NCI-H1694 (cell line): ENCODE results near the gene GYS2.
A peak's percentile ranks its signal among the peaks of the same experiment; 100 is the strongest.

ENCODE experiments used
- DNase-seq: peaks from one replicate; lab custom pipeline; 2025; lab: John Stamatoyannopoulos, UW

The GYS2 gene

DNA sequence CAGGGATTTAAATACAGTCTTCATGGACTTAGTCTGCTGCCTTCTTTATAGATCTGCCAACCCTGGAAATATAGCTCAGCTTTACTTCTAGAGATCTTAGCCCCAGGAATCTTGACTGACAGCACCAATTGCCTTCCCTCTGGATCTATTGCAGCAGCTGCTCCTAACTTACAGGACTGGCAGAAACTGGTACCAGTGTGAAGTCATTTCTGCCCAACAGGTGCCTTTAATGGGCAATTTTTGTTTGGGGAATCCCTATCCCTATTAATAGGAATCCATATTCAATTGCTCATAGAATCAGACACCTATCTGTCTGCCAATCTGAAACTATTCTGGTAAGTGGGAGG, 51.3 kb downstream of the GYS2 start:
- DNase-seq = no peak

GRCh38 chr12:21552635-21553328, 51.9 kb downstream of the GYS2 start:
- no peak for DNase-seq

DNA sequence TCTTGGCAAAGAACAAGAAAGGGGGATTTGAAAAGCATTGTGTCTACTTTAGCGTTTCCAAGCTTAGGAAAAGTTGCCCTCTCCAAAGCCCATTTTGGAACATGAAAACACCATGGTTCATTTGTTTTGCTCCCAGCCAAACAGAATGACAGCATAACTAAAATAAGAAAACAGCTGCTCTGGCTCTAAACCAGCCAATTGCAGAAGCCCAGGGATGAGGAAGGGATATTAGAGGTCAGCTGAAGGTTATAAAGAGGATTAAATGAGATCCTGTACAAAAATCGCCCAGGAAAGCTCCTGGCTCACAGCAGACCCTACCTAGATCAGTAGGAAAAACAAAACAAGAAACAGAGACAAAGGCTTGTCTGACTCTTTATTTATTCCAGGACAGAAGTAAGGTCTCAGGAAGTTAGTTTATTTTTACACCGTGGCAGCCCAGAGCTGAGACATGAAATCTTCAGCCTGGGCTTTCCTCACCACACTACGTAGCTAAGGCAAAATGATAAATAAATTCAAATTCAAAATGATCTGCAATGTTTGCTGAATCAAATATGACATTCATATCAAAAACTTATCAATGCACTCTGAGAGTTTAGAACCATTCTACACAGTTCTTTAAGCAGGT, 52.7 kb downstream of the GYS2 start:
- DNase-seq = peak; percentile 90

DNA sequence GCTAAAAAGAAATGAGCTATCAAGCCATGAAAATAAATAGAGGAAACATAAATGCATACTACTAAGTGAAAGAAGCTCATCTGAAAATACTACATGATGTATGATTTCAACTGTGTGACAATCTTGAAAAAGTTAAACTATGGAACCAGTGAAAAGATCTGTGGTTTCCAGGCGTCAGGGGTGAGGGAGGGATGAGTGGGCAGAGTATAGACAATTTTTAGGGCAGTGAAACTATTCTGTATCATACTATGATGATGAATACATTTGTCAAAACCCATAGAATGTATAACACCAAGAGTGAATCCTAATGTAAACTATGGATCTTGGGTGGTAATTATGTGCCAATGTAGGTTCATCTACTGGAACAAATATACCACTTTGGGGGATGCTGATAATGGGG, 57.2 kb downstream of the GYS2 start:
- DNase-seq = no peak

DNA sequence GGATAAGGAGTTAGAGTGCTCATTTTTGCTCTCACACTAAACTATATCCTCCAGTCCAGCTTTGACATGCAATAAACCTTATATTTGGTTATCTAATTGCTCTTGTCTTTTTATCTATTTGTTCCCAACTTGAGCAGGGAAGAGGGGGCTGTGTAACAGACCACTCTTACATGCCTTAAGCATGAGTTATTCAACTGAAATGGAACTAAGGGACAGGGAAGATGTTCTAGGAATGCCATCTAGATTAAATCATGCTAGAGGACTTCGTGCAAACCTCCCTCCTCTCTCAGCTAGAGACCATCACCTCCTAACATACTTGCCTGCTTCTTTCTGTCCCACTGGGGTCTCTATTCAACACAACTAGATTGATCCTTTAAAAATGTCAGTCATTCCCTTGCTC, 57.9 kb downstream of the GYS2 start:
- no peak for DNase-seq

DNA sequence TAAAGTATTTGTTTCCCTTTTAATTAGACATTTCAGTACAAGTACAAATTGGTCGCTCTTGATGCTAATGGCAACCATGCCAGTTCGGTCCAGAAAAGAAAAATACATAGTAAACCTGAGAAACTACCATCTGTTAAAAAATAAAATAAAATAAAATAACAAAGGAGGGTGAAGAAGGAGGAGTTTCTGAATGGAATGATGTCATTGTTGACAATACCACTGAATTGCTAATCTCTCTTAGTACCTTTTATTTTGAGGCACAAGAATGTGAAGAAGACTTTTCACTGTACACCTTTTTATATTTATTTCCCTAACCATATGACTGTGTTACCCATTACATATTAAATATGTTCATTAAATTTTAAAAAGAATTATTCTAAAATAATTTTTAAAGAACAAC, 59.1 kb downstream of the GYS2 start:
- DNase-seq = no peak

GRCh38 chr12:21543151-21543550, 61.5 kb downstream of the GYS2 start:
- DNase-seq = no peak

GRCh38 chr12:21542403-21542802, 62.2 kb downstream of the GYS2 start:
- DNase-seq = no peak

- no peak for DNase-seq
Measured at GRCh38 chr12:21541773-21542172, 62.9 kb downstream of the GYS2 start.

GRCh38 chr12:21539797-21540196, 64.8 kb downstream of the GYS2 start:
- no peak for DNase-seq

GRCh38 chr12:21538061-21538653, 66.5 kb downstream of the GYS2 start:
- no peak for DNase-seq

- no peak for DNase-seq
Measured at GRCh38 chr12:21529456-21529855, 75.2 kb downstream of the GYS2 start.

DNA sequence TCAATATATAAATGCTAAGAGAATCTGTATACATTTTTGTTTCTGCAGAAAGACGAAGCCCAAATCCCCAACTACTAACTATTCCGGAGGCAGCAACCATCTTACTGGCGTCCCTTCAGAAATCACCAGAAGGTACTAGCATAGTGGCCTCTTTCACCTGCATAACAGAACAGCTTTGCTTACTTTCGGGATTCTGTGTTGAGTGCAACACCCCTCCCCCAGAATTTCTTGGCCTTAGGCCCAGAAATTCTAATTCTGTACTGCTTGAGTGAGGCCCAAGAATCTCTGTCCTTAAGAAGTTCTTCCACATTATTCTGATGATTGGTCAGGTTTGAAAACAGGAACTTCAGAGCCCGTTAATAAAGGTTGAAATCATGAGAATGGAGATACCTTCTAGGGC, 75.7 kb downstream of the GYS2 start:
- DNase-seq = no peak

DNA sequence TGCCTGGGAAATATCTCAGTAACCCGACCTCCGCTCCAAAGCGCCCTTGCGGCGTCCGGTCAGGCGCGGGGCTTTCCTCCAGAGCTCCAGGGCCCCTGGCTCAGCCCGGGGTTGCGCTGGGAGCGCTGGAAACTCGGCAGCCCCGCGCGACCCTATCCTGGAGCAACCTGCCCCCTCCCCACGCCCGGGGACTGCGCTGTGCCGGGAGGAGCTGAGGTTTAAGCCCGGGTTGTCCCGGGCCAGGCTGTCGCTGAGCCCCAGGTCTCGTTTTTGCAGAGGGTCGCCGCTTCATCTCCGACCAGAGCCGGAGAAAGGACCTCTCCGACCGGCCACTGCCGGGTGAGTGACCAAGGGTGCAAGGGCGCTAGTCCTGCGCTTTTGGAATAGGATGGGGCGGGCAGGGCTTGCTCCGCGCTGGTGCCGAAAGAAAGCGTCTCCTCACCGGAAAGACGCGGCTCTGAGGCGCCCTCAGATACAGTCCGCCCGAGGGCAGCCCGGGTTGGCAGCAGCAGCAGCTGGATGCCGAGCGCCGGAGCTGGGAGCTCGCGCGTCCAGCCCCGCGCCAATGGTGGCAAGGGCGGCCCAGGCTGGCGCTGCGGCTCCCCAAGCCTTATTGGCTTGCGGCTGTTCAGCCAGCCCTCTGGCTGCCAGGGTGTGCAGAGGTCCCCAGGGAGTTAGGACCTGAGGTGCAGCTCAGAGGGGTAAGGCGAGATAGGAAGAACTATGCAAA, 77.0 kb downstream of the GYS2 start:
- DNase-seq = peak; percentile 39

DNA sequence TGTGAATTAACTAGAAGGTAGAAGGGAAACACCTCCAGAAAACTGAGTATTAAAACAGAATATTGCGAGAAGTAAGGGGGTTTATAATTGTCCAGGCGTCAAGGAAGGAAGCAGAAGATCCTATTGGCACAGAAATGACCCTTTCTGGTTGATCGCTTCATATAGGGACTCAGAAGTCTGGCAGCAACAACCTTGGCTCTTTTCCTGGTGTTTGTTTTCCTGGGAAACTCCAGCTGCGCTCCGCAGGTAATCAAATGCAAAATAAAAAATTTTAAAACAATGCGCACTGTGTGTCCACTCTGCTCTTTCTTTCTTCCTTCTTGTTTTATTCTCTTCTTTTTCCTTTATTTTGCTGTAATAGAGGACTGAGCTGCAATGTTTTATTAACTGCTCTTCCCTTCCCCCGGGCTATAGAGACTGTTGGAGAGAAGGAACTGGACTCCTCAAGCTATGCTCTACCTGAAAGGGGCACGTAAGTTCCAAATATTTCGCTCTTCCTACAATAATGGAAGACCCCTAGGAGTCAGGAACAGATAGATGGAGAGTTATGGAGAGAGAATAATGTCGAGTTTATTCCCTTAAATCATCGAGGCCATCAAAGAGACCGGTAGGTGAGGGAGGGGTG, 77.8 kb downstream of the GYS2 start:
- peak; percentile 21 for DNase-seq

GRCh38 chr12:21526053-21526452, 78.6 kb downstream of the GYS2 start, which contains the start of gene SPX:
SPX (plus strand) TSS chr12:21526296; CDS start chr12:21526473, 177 bp downstream.
- DNase-seq = no peak

GRCh38 chr12:21523148-21523547, 81.5 kb downstream of the GYS2 start:
- no peak for DNase-seq

GRCh38 chr12:21521541-21521940, 83.1 kb downstream of the GYS2 start:
- no peak for DNase-seq

DNA sequence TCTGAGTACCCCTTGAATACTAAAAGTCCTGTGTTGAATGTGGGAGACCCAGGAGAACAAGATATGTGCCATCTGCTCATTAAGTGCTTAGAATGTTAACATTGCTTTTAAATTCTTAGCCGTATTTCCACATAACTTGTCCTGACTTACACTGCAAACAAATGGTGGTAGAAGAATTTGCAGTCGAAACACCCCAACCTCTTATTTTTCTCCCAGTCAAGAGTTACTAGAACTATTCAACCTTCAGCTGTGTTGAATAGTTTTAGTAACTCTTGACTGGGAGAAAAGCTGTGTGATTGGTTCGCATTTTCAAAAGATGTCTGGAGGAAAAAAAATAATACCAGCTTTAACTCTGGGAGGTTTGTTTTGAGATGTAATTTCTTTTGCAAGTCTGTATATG, 86.2 kb downstream of the GYS2 start:
- no peak for DNase-seq

- no peak for DNase-seq
Measured at GRCh38 chr12:21516281-21516680, 88.4 kb downstream of the GYS2 start.

DNA sequence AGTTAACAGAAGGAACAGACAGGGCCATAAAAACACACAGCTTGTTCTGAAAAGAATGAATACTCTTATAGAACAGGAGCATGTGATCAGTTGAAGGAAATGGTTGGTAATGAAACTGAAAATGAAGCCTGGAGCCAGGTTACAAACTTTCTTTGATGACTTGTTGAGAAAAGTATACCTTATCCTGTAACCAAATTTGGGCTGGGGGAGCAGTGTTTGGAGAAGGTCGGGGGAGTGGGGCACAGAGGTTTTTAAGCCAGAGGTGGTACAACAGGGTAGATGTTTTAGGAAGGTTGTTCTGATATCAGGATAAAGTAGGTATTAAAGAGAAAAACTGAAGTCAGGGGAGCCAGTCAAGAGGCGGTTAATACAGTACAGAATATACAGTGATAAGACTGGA, 94.9 kb downstream of the GYS2 start:
- DNase-seq = no peak

DNA sequence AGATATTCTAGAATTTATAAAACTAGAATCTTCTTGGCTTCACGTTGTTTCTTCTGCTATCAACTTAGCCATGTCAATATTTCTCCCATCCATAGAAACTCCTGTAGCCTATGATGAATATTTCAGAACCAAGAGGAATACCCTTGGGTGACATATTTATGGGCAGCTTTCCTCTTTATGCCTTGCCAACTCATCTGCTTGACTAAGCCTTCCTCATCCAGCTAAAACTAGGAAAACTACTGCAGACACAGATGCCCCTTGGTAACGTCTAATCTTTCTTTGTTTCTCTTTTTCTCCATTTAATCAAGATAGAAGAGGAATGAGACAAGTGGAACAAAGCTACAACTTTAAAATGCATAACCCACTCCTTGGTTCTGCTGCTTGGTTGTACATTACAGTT, 96.8 kb downstream of the GYS2 start:
- no peak for DNase-seq

GRCh38 chr12:21505888-21506287, 98.8 kb downstream of the GYS2 start:
- DNase-seq = no peak
